ENCODE results near the gene HDAC9. TPM values are rescaled to one million over a fixed set of nuclear protein-coding genes. Genes with fewer than 3 reads are reported as not detected.

The HDAC9 gene
- total RNA-seq, 1 experiment from 2014 or later = 17.1 TPM

GRCh38 chr7:18900803-18901202 lies 405.3 kb downstream of the HDAC9 start:
- ATAC-seq = no peak
- Histone ChIP-seq H3K27ac (ENCODE audit: low read length) (no peak overlapping the region), H3K36me3 (ENCODE audit: control insufficient read depth, insufficient read depth, low read length) (no peaks in the 10 kb centered on the region), H3K4me1 (ENCODE audit: control insufficient read depth, insufficient read depth, low read length) (peaks cover under 1% of the 10 kb centered on the region; the same call in 1 of the 2 replicates), H3K27me3 (ENCODE audit: control insufficient read depth, insufficient read depth, low read length) (no peaks in the 10 kb centered on the region), H3K9me3 (ENCODE audit: control insufficient read depth, insufficient read depth, low read depth, low read length) (no peaks in the 10 kb centered on the region), H3K4me3 (ENCODE audit: low read depth in 2 of 2, low read length in 2 of 2) (no peak overlapping the region)
- ChIA-PET CTCF (no interaction called here), POLR2A (no interaction called here)
- no peak for DNase-seq (ENCODE audit: low read depth, low spot score)
- BruUV-seq (replicated peaks) = no TSS peak
- in situ Hi-C loops (cut with HindIII; ENCODE audit: low pct_unique_long_range_greater_than_20kb, low sequenced_read_pairs) = no loop called here
- TF ChIP-seq TCF7L2 (IDR thresholded peaks at IDR 0.05; ENCODE audit: low read depth, low read length) (no peak), POLR2AphosphoS5 (IDR thresholded peaks at IDR 0.05; ENCODE audit: low read depth, low read length) (no peak)
- intact Hi-C loops (cut with micrococcal nuclease; ENCODE audit: unreplicated experiment) = no loop called here

- BruUV-seq (replicated peaks) = no TSS peak
- ATAC-seq (no peak), DNase-seq (ENCODE audit: low read depth, low spot score) (no peak)
- intact Hi-C loops (cut with micrococcal nuclease; ENCODE audit: unreplicated experiment) (no loop called here), in situ Hi-C loops (cut with HindIII; ENCODE audit: low pct_unique_long_range_greater_than_20kb, low sequenced_read_pairs) (no loop called here)
- H3K36me3 ChIP-seq (ENCODE audit: control insufficient read depth, insufficient read depth, low read length) = no peaks in the 10 kb centered on the region
- H3K27me3 ChIP-seq (ENCODE audit: control insufficient read depth, insufficient read depth, low read length) = no peaks in the 10 kb centered on the region
- H3K27ac ChIP-seq (ENCODE audit: low read length) = no peak overlapping the region
- H3K9me3 ChIP-seq (ENCODE audit: control insufficient read depth, insufficient read depth, low read depth, low read length) = no peaks in the 10 kb centered on the region
- CTCF ChIA-PET = no interaction called here
- POLR2A ChIA-PET = no interaction called here
- TF ChIP-seq REST (IDR thresholded peaks at IDR 0.05; ENCODE audit: insufficient read depth in 1 of 2, low read depth in 2 of 2, low read length in 1 of 2) (no peak), CTCF (IDR thresholded peaks at IDR 0.05) (no peak), POLR2AphosphoS5 (IDR thresholded peaks at IDR 0.05; ENCODE audit: low read depth, low read length) (no peak), SIN3A (IDR thresholded peaks at IDR 0.05; ENCODE audit: borderline replicate concordance, insufficient read depth, low read depth, low read length) (no peak), TCF7L2 (IDR thresholded peaks at IDR 0.05; ENCODE audit: low read depth, low read length) (no peak)
- H3K4me3 ChIP-seq (ENCODE audit: low read depth in 2 of 2, low read length in 2 of 2) = no peak overlapping the region
- no peaks in the 10 kb centered on the region for H3K4me1 ChIP-seq (ENCODE audit: control insufficient read depth, insufficient read depth, low read length)
These were observed 405.8 kb downstream of the HDAC9 start for GRCh38 chr7:18901351-18901750.

GRCh38 chr7:18901982-18902421 lies 406.5 kb downstream of the HDAC9 start:
- TF ChIP-seq REST (IDR thresholded peaks at IDR 0.05; ENCODE audit: insufficient read depth in 1 of 2, low read depth in 2 of 2, low read length in 1 of 2) = no peak
- TF ChIP-seq CTCF (IDR thresholded peaks at IDR 0.05) = no peak
- TF ChIP-seq TCF7L2 (IDR thresholded peaks at IDR 0.05; ENCODE audit: low read depth, low read length) = no peak
- TF ChIP-seq POLR2AphosphoS5 (IDR thresholded peaks at IDR 0.05; ENCODE audit: low read depth, low read length) = no peak
- TF ChIP-seq SIN3A (IDR thresholded peaks at IDR 0.05; ENCODE audit: borderline replicate concordance, insufficient read depth, low read depth, low read length) = no peak
- H3K36me3 ChIP-seq (ENCODE audit: control insufficient read depth, insufficient read depth, low read length) = no peaks in the 10 kb centered on the region
- ATAC-seq (no peak), DNase-seq (ENCODE audit: low read depth, low spot score) (no peak)
- H3K27ac ChIP-seq (ENCODE audit: low read length) = no peak overlapping the region
- no TSS peak for BruUV-seq (replicated peaks)
- intact Hi-C loops (cut with micrococcal nuclease; ENCODE audit: unreplicated experiment) (no loop called here), in situ Hi-C loops (cut with HindIII; ENCODE audit: low pct_unique_long_range_greater_than_20kb, low sequenced_read_pairs) (no loop called here)
- ChIA-PET POLR2A (no interaction called here), CTCF (no interaction called here)
- H3K9me3 ChIP-seq (ENCODE audit: control insufficient read depth, insufficient read depth, low read depth, low read length) = no peaks in the 10 kb centered on the region
- no peak overlapping the region for H3K4me3 ChIP-seq (ENCODE audit: low read depth in 2 of 2, low read length in 2 of 2)
- no peaks in the 10 kb centered on the region for H3K4me1 ChIP-seq (ENCODE audit: control insufficient read depth, insufficient read depth, low read length)
- H3K27me3 ChIP-seq (ENCODE audit: control insufficient read depth, insufficient read depth, low read length) = no peaks in the 10 kb centered on the region
